WTC11 (cell line): Measurements from ENCODE around the gene RETN. TPM values are rescaled to one million over a fixed set of nuclear protein-coding genes. Genes with fewer than 3 reads are reported as not detected.

ENCODE experiments used
- CDX4 ChIP-seq: fragments of 250-450 bp; sonication (Bioruptor Pico); IDR thresholded peaks from 2 replicates; pipeline ENCODE4 v1.9.0; 2021; ENCODE audit warnings: moderate library complexity, mild to moderate bottlenecking, inconsistent platforms, borderline replicate concordance
- CREB1 ChIP-seq: sonication (generic); formaldehyde crosslinking; IDR thresholded peaks from 2 replicates; pipeline ENCODE4 v1.8.0; 2023; ENCODE audit warnings: mild to moderate bottlenecking, missing genetic modification reagents
- E2F1 ChIP-seq: sonication (generic); formaldehyde crosslinking; IDR thresholded peaks from 2 replicates; pipeline ENCODE4 v1.8.0; 2022; ENCODE audit warnings: mild to moderate bottlenecking, missing genetic modification reagents
- HMGA2 ChIP-seq: fragments of 250-450 bp; sonication (Bioruptor Pico); IDR thresholded peaks from 2 replicates; pipeline ENCODE4 v1.4.0; 2021; ENCODE audit warnings: mild to moderate bottlenecking, moderate library complexity
- HMGXB4 ChIP-seq: sonication (generic); formaldehyde crosslinking; IDR thresholded peaks from 2 replicates; pipeline ENCODE4 v1.8.1; 2023; ENCODE audit warnings: mild to moderate bottlenecking, moderate library complexity, missing genetic modification reagents
- NFATC4 ChIP-seq: fragments of 250-450 bp; sonication (Bioruptor Pico); IDR thresholded peaks from 2 replicates; pipeline ENCODE4 v1.9.0; 2021; ENCODE audit warnings: mild to moderate bottlenecking
- NFYB ChIP-seq: sonication (generic); formaldehyde crosslinking; conservative IDR thresholded peaks from 2 replicates; pipeline ENCODE4 v1.8.0; 2022; ENCODE audit warnings: low read depth, missing genetic modification reagents
- PRRX2 ChIP-seq: fragments of 250-450 bp; sonication (Bioruptor Pico); IDR thresholded peaks from 2 replicates; pipeline ENCODE4 v1.8.0; 2021; ENCODE audit warnings: mild to moderate bottlenecking
- RELA ChIP-seq: sonication (generic); formaldehyde crosslinking; IDR thresholded peaks from 2 replicates; pipeline ENCODE4 v1.8.1; 2022; ENCODE audit warnings: missing genetic modification reagents, mild to moderate bottlenecking, borderline replicate concordance
- TEAD1 ChIP-seq: sonication (generic); formaldehyde crosslinking; IDR thresholded peaks from 2 replicates; pipeline ENCODE4 v1.8.0; 2022; ENCODE audit warnings: mild to moderate bottlenecking, missing genetic modification reagents
- ZNF219 ChIP-seq: sonication (generic); formaldehyde crosslinking; IDR thresholded peaks from 2 replicates; pipeline ENCODE4 v1.8.0; 2023; ENCODE audit warnings: missing genetic modification reagents, mild to moderate bottlenecking, borderline replicate concordance
- ZNF416 ChIP-seq: fragments of 250-450 bp; sonication (Bioruptor Pico); IDR thresholded peaks from 2 replicates; pipeline ENCODE4 v1.9.0; 2021; ENCODE audit warnings: mild to moderate bottlenecking, inconsistent platforms
- ZNF671 ChIP-seq: fragments of 250-450 bp; sonication (Bioruptor Pico); IDR thresholded peaks from 2 replicates; pipeline ENCODE4 v1.8.0; 2021; ENCODE audit warnings: mild to moderate bottlenecking
- total RNA-seq: library from RNA; stranded (reverse); gene quantifications from 3 replicates; pipeline ENCODE4 v1.2.3, GENCODE V29; 2021
- TF ChIP-seq, protein P1 (sequence below): sonication (generic); formaldehyde crosslinking; IDR thresholded peaks from 2 replicates; pipeline ENCODE4 v1.8.0; 2022; ENCODE audit warnings: missing genetic modification reagents
- TF ChIP-seq, protein P2 (sequence below): fragments of 250-450 bp; sonication (Bioruptor Pico); IDR thresholded peaks from 2 replicates; pipeline ENCODE4 v1.9.0; 2021; ENCODE audit warnings: mild to moderate bottlenecking, borderline replicate concordance
- TF ChIP-seq, protein P3 (sequence below): sonication (generic); formaldehyde crosslinking; IDR thresholded peaks from 2 replicates; pipeline ENCODE4 v1.8.1; 2022; ENCODE audit warnings: mild to moderate bottlenecking, missing genetic modification reagents, moderate library complexity, borderline replicate concordance
- TF ChIP-seq, protein P4 (sequence below): sonication (generic); formaldehyde crosslinking; conservative IDR thresholded peaks from 2 replicates; pipeline ENCODE4 v1.8.1; 2022; ENCODE audit warnings: mild to moderate bottlenecking, missing genetic modification reagents
- TF ChIP-seq, protein P5 (sequence below): sonication (generic); formaldehyde crosslinking; IDR thresholded peaks from 2 replicates; pipeline ENCODE4 v1.8.0; 2022; ENCODE audit warnings: mild to moderate bottlenecking, missing genetic modification reagents
- TF ChIP-seq, protein P6 (sequence below): sonication (generic); formaldehyde crosslinking; IDR thresholded peaks from 2 replicates; pipeline ENCODE4 v1.8.1; 2023; ENCODE audit warnings: mild to moderate bottlenecking, missing genetic modification reagents, borderline replicate concordance

Gene RETN
- total RNA-seq, 1 experiment from 2014 or later = not detected

GRCh38 chr19:7629347-7630054, 39.3 kb upstream of the RETN start, which contains the start of the genes PET100 and XAB2 (continued):
- TF ChIP-seq, protein P1, sequence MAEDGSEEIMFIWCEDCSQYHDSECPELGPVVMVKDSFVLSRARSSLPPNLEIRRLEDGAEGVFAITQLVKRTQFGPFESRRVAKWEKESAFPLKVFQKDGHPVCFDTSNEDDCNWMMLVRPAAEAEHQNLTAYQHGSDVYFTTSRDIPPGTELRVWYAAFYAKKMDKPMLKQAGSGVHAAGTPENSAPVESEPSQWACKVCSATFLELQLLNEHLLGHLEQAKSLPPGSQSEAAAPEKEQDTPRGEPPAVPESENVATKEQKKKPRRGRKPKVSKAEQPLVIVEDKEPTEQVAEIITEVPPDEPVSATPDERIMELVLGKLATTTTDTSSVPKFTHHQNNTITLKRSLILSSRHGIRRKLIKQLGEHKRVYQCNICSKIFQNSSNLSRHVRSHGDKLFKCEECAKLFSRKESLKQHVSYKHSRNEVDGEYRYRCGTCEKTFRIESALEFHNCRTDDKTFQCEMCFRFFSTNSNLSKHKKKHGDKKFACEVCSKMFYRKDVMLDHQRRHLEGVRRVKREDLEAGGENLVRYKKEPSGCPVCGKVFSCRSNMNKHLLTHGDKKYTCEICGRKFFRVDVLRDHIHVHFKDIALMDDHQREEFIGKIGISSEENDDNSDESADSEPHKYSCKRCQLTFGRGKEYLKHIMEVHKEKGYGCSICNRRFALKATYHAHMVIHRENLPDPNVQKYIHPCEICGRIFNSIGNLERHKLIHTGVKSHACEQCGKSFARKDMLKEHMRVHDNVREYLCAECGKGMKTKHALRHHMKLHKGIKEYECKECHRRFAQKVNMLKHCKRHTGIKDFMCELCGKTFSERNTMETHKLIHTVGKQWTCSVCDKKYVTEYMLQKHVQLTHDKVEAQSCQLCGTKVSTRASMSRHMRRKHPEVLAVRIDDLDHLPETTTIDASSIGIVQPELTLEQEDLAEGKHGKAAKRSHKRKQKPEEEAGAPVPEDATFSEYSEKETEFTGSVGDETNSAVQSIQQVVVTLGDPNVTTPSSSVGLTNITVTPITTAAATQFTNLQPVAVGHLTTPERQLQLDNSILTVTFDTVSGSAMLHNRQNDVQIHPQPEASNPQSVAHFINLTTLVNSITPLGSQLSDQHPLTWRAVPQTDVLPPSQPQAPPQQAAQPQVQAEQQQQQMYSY (CRISPR knock-in tag) = no peak
- TF ChIP-seq NFATC4 (CRISPR knock-in tag) = no peak
- TF ChIP-seq HMGXB4 (CRISPR knock-in tag) = no peak
- TF ChIP-seq PRRX2 (CRISPR knock-in tag) = no peak
- TF ChIP-seq E2F1 (CRISPR knock-in tag) = no peak
- TF ChIP-seq, protein P2, sequence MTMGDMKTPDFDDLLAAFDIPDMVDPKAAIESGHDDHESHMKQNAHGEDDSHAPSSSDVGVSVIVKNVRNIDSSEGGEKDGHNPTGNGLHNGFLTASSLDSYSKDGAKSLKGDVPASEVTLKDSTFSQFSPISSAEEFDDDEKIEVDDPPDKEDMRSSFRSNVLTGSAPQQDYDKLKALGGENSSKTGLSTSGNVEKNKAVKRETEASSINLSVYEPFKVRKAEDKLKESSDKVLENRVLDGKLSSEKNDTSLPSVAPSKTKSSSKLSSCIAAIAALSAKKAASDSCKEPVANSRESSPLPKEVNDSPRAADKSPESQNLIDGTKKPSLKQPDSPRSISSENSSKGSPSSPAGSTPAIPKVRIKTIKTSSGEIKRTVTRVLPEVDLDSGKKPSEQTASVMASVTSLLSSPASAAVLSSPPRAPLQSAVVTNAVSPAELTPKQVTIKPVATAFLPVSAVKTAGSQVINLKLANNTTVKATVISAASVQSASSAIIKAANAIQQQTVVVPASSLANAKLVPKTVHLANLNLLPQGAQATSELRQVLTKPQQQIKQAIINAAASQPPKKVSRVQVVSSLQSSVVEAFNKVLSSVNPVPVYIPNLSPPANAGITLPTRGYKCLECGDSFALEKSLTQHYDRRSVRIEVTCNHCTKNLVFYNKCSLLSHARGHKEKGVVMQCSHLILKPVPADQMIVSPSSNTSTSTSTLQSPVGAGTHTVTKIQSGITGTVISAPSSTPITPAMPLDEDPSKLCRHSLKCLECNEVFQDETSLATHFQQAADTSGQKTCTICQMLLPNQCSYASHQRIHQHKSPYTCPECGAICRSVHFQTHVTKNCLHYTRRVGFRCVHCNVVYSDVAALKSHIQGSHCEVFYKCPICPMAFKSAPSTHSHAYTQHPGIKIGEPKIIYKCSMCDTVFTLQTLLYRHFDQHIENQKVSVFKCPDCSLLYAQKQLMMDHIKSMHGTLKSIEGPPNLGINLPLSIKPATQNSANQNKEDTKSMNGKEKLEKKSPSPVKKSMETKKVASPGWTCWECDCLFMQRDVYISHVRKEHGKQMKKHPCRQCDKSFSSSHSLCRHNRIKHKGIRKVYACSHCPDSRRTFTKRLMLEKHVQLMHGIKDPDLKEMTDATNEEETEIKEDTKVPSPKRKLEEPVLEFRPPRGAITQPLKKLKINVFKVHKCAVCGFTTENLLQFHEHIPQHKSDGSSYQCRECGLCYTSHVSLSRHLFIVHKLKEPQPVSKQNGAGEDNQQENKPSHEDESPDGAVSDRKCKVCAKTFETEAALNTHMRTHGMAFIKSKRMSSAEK (CRISPR knock-in tag) = no peak
- TF ChIP-seq, protein P3, sequence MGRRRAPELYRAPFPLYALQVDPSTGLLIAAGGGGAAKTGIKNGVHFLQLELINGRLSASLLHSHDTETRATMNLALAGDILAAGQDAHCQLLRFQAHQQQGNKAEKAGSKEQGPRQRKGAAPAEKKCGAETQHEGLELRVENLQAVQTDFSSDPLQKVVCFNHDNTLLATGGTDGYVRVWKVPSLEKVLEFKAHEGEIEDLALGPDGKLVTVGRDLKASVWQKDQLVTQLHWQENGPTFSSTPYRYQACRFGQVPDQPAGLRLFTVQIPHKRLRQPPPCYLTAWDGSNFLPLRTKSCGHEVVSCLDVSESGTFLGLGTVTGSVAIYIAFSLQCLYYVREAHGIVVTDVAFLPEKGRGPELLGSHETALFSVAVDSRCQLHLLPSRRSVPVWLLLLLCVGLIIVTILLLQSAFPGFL (CRISPR knock-in tag) = no peak
- TF ChIP-seq CREB1 (CRISPR knock-in tag) = no peak
- no peak for TF ChIP-seq RELA (CRISPR knock-in tag)
- TF ChIP-seq NFYB = peak; percentile 96
- TF ChIP-seq, protein P4, sequence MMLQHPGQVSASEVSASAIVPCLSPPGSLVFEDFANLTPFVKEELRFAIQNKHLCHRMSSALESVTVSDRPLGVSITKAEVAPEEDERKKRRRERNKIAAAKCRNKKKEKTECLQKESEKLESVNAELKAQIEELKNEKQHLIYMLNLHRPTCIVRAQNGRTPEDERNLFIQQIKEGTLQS (CRISPR knock-in tag) = no peak
- no peak for TF ChIP-seq CDX4
- no peak for TF ChIP-seq ZNF416
- TF ChIP-seq, protein P5, sequence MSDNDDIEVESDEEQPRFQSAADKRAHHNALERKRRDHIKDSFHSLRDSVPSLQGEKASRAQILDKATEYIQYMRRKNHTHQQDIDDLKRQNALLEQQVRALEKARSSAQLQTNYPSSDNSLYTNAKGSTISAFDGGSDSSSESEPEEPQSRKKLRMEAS (CRISPR knock-in tag) = peak; percentile 57
- no peak for TF ChIP-seq ZNF671
- no peak for TF ChIP-seq ZNF219
- TF ChIP-seq, protein P6, sequence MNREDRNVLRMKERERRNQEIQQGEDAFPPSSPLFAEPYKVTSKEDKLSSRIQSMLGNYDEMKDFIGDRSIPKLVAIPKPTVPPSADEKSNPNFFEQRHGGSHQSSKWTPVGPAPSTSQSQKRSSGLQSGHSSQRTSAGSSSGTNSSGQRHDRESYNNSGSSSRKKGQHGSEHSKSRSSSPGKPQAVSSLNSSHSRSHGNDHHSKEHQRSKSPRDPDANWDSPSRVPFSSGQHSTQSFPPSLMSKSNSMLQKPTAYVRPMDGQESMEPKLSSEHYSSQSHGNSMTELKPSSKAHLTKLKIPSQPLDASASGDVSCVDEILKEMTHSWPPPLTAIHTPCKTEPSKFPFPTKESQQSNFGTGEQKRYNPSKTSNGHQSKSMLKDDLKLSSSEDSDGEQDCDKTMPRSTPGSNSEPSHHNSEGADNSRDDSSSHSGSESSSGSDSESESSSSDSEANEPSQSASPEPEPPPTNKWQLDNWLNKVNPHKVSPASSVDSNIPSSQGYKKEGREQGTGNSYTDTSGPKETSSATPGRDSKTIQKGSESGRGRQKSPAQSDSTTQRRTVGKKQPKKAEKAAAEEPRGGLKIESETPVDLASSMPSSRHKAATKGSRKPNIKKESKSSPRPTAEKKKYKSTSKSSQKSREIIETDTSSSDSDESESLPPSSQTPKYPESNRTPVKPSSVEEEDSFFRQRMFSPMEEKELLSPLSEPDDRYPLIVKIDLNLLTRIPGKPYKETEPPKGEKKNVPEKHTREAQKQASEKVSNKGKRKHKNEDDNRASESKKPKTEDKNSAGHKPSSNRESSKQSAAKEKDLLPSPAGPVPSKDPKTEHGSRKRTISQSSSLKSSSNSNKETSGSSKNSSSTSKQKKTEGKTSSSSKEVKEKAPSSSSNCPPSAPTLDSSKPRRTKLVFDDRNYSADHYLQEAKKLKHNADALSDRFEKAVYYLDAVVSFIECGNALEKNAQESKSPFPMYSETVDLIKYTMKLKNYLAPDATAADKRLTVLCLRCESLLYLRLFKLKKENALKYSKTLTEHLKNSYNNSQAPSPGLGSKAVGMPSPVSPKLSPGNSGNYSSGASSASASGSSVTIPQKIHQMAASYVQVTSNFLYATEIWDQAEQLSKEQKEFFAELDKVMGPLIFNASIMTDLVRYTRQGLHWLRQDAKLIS (CRISPR knock-in tag) = no peak
- no peak for TF ChIP-seq HMGA2
- no peak for TF ChIP-seq TEAD1 (CRISPR knock-in tag)
